B cell (primary cell): Measurements from ENCODE around the gene SERPINF2. TPM values are rescaled to one million over a fixed set of nuclear protein-coding genes. Genes with fewer than 3 reads are reported as not detected.

ENCODE experiments used
- ATAC-seq: fragments of 200-7000 bp; cut with Tn5 transposase; one replicate; pipeline ENCODE4 v1.10.0; 2021; ENCODE audit warnings: low read depth, mild to moderate bottlenecking, moderate number of reproducible peaks, moderate library complexity
- CTCF ChIA-PET: fragments of 350-600 bp; sonication (Branson Sonifier 250); formaldehyde crosslinking; loops from one replicate; lab custom pipeline; 2021; ENCODE audit warnings: antibody characterized with exemption, inconsistent platforms; lab: Charles Lee
- POLR2A ChIA-PET: fragments of 350-600 bp; sonication (Branson Sonifier 250); formaldehyde crosslinking; loops from one replicate; lab custom pipeline; 2021; ENCODE audit warnings: antibody characterized with exemption; lab: Charles Lee
- DNase-seq: peaks from one replicate; pipeline ENCODE4 v3.0.0; 2013
- H2AFZ ChIP-seq: 2 replicates; pipeline ENCODE4 v1.6.1; 2012; ENCODE audit warnings: mild to moderate bottlenecking, low read depth, low read length; ENCODE audit not compliant: insufficient read depth, poor library complexity, severe bottlenecking
- H3K27ac ChIP-seq, 2 donors: 1 replicate in 1 of 2; 2 replicates in 1 of 2; pipeline ENCODE4 v1.5.1; 2012 to 2013; ENCODE audit warnings: low read length in 2 of 2, mild to moderate bottlenecking in 2 of 2, moderate library complexity in 1 of 2
- H3K27me3 ChIP-seq, 4 experiments: fragments of 200-600 bp in 1 of 4; sonication (generic) in 1 of 4; replicated peaks in 1 of 4; 1 replicate in 2 of 4; 2 replicates in 2 of 4; pipeline versions ENCODE4 v1.6.1 to v1.7.0; 2013 to 2016; ENCODE audit warnings: low read length in 3 of 4, mild to moderate bottlenecking in 2 of 4, mixed read lengths in 1 of 4, moderate library complexity in 1 of 4; ENCODE audit not compliant: insufficient read depth in 4 of 4, control insufficient read depth in 3 of 4; ENCODE audit errors: control extremely low read depth in 1 of 4
- H3K36me3 ChIP-seq, 2 experiments: replicated peaks in 1 of 2; 1 replicate in 1 of 2; 2 replicates in 1 of 2; pipeline versions ENCODE4 v1.6.1 to v1.7.1; 2013; ENCODE audit warnings: low read length in 1 of 2; ENCODE audit not compliant: insufficient read depth in 2 of 2, control insufficient read depth in 1 of 2; ENCODE audit errors: control extremely low read depth in 1 of 2, extremely low read depth in 1 of 2
- H3K4me1 ChIP-seq, 2 donors: fragments of 200-600 bp in 1 of 2; sonication (generic) in 1 of 2; 1 replicate in 1 of 2; 2 replicates in 1 of 2; pipeline versions ENCODE4 v1.5.1 to v1.6.1; 2013 to 2017; ENCODE audit warnings: low read length in 2 of 2; ENCODE audit not compliant: control insufficient read depth in 2 of 2, insufficient read depth in 2 of 2
- H3K4me2 ChIP-seq: replicated peaks from 2 replicates; pipeline ENCODE3; 2012; ENCODE audit warnings: mild to moderate bottlenecking, low read depth, low read length; ENCODE audit not compliant: poor library complexity, severe bottlenecking
- H3K4me3 ChIP-seq, 5 experiments: fragments of 200-600 bp in 1 of 5; sonication (generic) in 1 of 5; 1 replicate in 3 of 5; 2 replicates in 2 of 5; pipeline versions ENCODE4 v1.5.1 to v1.7.0; 2011 to 2016; ENCODE audit warnings: low read length in 4 of 5, mild to moderate bottlenecking in 4 of 5, low read depth in 2 of 5, control low read depth in 1 of 5, moderate library complexity in 1 of 5; ENCODE audit not compliant: insufficient read depth in 1 of 5; ENCODE audit errors: control extremely low read depth in 1 of 5, extremely low read depth in 1 of 5
- H3K79me2 ChIP-seq: fragments of 200-600 bp; sonication (generic); one replicate; pipeline ENCODE4 v1.6.0; 2016; ENCODE audit warnings: low read length; ENCODE audit not compliant: control insufficient read depth, insufficient read depth
- H3K9ac ChIP-seq: fragments of 200-600 bp; sonication (generic); 2 replicates; pipeline ENCODE4 v1.6.1; 2017; ENCODE audit warnings: mild to moderate bottlenecking, low read length, moderate library complexity
- H3K9me3 ChIP-seq, 3 donors: one replicate each; pipeline versions ENCODE4 v1.6.1 to v1.7.1; 2013; ENCODE audit warnings: low read length in 2 of 3; ENCODE audit not compliant: control insufficient read depth in 2 of 3, insufficient read depth in 1 of 3; ENCODE audit errors: control extremely low read depth in 1 of 3
- H4K20me1 ChIP-seq: 2 replicates; pipeline ENCODE4 v1.6.0; 2012; ENCODE audit warnings: mild to moderate bottlenecking, low read length; ENCODE audit not compliant: insufficient read depth, control insufficient read depth, poor library complexity, severe bottlenecking
- H3K27ac Mint-ChIP-seq: one replicate; pipeline ENCODE4 v1.8.0; 2021; ENCODE audit warnings: mixed read lengths
- H3K27me3 Mint-ChIP-seq: one replicate; pipeline ENCODE4 v1.8.0; 2021; ENCODE audit warnings: mixed read lengths
- H3K4me1 Mint-ChIP-seq: one replicate; pipeline ENCODE4 v1.8.0; 2021; ENCODE audit warnings: mixed read lengths
- H3K4me3 Mint-ChIP-seq: one replicate; pipeline ENCODE4 v1.8.0; 2021; ENCODE audit warnings: mixed read lengths
- H3K9me3 Mint-ChIP-seq: one replicate; pipeline ENCODE4 v1.8.0; 2022; ENCODE audit warnings: mixed read lengths; ENCODE audit not compliant: insufficient read depth
- CTCF ChIP-seq: fragments of 200-600 bp; IDR thresholded peaks from one replicate; pipeline ENCODE4 v1.8.0; 2022; ENCODE audit warnings: antibody characterized with exemption, mild to moderate bottlenecking
- EZH2 ChIP-seq: IDR thresholded peaks from 2 replicates; pipeline ENCODE4 v1.6.1; 2012; ENCODE audit warnings: borderline replicate concordance, low read depth, mild to moderate bottlenecking, moderate library complexity, low read length; ENCODE audit not compliant: insufficient read depth, poor library complexity, severe bottlenecking
- WGBS: methylation state at CpG from one replicate; pipeline ENCODE4 v1.1.5; 2013; ENCODE audit warnings: missing lambda C conversion rate; ENCODE audit not compliant: insufficient coverage; 5-methylcytosine and 5-hydroxymethylcytosine counted together
- intact Hi-C: fragments of 100-400 bp; cut with micrococcal nuclease; formaldehyde crosslinking; loops from one replicate; pipeline ENCODE4 v1.10.0; 2022
- polyA plus RNA-seq: library from polyadenylated mRNA; depleted of rRNA; stranded (reverse); fragments of >200 nt; gene quantifications from 2 replicates; pipeline ENCODE4 v1.2.3, GENCODE V29; 2012
- total RNA-seq, 2 donors: library from RNA; stranded (reverse); fragments of 120-200 nt in 1 of 2; gene quantifications; 1 replicate in 1 of 2; 2 replicates in 1 of 2; pipeline versions ENCODE4 v1.2.3 to v1.2.4, GENCODE V29; 2013 to 2022

The SERPINF2 gene
- total and polyA plus RNA-seq, 2 donors (not counting 1 experiment from before 2014, with no cell fraction given) = 0.97 to 3.9 TPM

- DNase-seq (no peak), ATAC-seq (no peak)
- Histone ChIP-seq H3K4me3 (no peak overlapping the region), H3K27me3 (no peaks in the 10 kb centered on the region), H2AFZ (peak overlapping the region; percentile 3), H4K20me1 (peaks cover 50% of the 10 kb centered on the region), H3K27ac (peak overlapping the region; percentile 49 to 64), H3K9me3 (peaks cover 0 to 2% (median 0%) of the 10 kb centered on the region in 3 donors), H3K9ac (no peak overlapping the region), H3K36me3 (peaks cover 0 to 53% of the 10 kb centered on the region in 2 experiments), H3K4me1 (peaks cover 14 to 34% of the 10 kb centered on the region in 2 donors), H3K4me2 (peak overlapping the region; percentile 49), H3K79me2 (peaks cover 10% of the 10 kb centered on the region)
- POLR2A ChIA-PET = interaction anchor here (0.6 to 4.9 kb wide), 12 partner anchors 8 to 160 kb away, joined by 3 to 33 read pairs (median 10); partner anchors contain the start of genes RPA1, SERPINF1, SMYD4 and WDR81
- Mint-ChIP-seq H3K4me1 (peaks cover 48% of the 10 kb centered on the region), H3K27me3 (no peaks in the 10 kb centered on the region), H3K9me3 (no peaks in the 10 kb centered on the region), H3K27ac (peak overlapping the region; percentile 95), H3K4me3 (peak overlapping the region; percentile 72)
- CTCF ChIA-PET = interaction anchor here (0.6 to 5.6 kb wide), 12 partner anchors 10 to 478 kb away, joined by 3 to 61 read pairs (median 4); no protein-coding TSS in a partner anchor
- 83% methylated on average over 22 of the region's 22 CpGs for WGBS
- TF ChIP-seq EZH2 (no peak), CTCF (no peak)
- intact Hi-C loops = loop anchor here (1.0 to 2.0 kb wide), 2 partner anchors 8 to 30 kb away; partner anchors contain the start of genes SERPINF1 and WDR81
Measured at GRCh38 chr17:1732241-1732832, 10.3 kb upstream of the SERPINF2 start.

- Histone ChIP-seq H3K4me2 (peak overlapping the region; percentile 49), H2AFZ (peak overlapping the region; percentile 3), H3K4me3 (no peak overlapping the region), H3K4me1 (peaks cover 14 to 34% of the 10 kb centered on the region in 2 donors), H3K9ac (no peak overlapping the region), H3K27ac (peak overlapping the region; percentile 49 to 64), H3K27me3 (no peaks in the 10 kb centered on the region), H3K36me3 (peaks cover 0 to 53% of the 10 kb centered on the region in 2 experiments), H3K79me2 (peaks cover 4% of the 10 kb centered on the region), H4K20me1 (peaks cover 48% of the 10 kb centered on the region), H3K9me3 (peaks cover 0 to 2% (median 0%) of the 10 kb centered on the region in 3 donors)
- TF ChIP-seq CTCF = no peak
- TF ChIP-seq EZH2 = no peak
- H3K4me1 Mint-ChIP-seq = peaks cover 45% of the 10 kb centered on the region
- 1% methylated on average over 11 of the region's 11 CpGs for WGBS
- CTCF ChIA-PET = interaction anchor here (0.9 to 5.6 kb wide), 10 partner anchors 8 to 84 kb away, joined by 3 to 61 read pairs (median 4); no protein-coding TSS in a partner anchor
- peak overlapping the region; percentile 95 for H3K27ac Mint-ChIP-seq
- no peaks in the 10 kb centered on the region for H3K27me3 Mint-ChIP-seq
- intact Hi-C loops = loop anchor here (1.0 to 2.0 kb wide), 3 partner anchors 9 to 38 kb away; partner anchors contain the start of genes SERPINF1 and WDR81
- DNase-seq = peak; percentile 60
- H3K4me3 Mint-ChIP-seq = peak overlapping the region; percentile 72
- H3K9me3 Mint-ChIP-seq = no peaks in the 10 kb centered on the region
- ATAC-seq = peak; percentile 88
- POLR2A ChIA-PET = interaction anchor here (1.1 to 4.9 kb wide), 10 partner anchors 8 to 97 kb away, joined by 3 to 33 read pairs (median 17); partner anchors contain the start of genes RPA1, SERPINF1, SMYD4 and WDR81
Measured at GRCh38 chr17:1732833-1733321, 9.8 kb upstream of the SERPINF2 start.
